ENCODE data around the gene FRMD1. TPM values are rescaled to one million over a fixed set of nuclear protein-coding genes. Genes with fewer than 3 reads are reported as not detected.

FRMD1 gene
- polyA plus RNA-seq, 3 donors, result not detected

GRCh38 chr6:168095716-168096250 lies 16.8 kb upstream of the FRMD1 start:
- Mint-ChIP-seq H3K9me3 (peaks cover 0 to 11% (median 2%) of the 10 kb centered on the region in 7 donors), H3K27me3 (ENCODE audit: low read depth in 3 of 3) (peaks cover 8 to 14% (median 13%) of the 10 kb centered on the region in 3 donors), H3K36me3 (no peaks in the 10 kb centered on the region), H3K4me3 (no peak overlapping the region), H3K4me1 (no peaks in the 10 kb centered on the region), H3K27ac (no peak overlapping the region)
- H3K27ac ChIP-seq (ENCODE audit: low read depth in 1 of 2, low read length in 2 of 2), result no peak overlapping the region
- H3K9ac ChIP-seq (ENCODE audit: insufficient read depth, low read length, poor library complexity, severe bottlenecking), result no peak overlapping the region
- 95% methylated on average over 13 of the region's 14 CpGs for WGBS (ENCODE audit: insufficient coverage)
- no peaks in the 10 kb centered on the region for H4K20me1 ChIP-seq (ENCODE audit: insufficient read depth, low read length)
- H3K9me3 ChIP-seq (replicated peaks in 1 of 2; ENCODE audit: control insufficient read depth in 1 of 2, insufficient read depth in 1 of 2, low read length in 2 of 2), result peaks cover 0 to 10% of the 10 kb centered on the region in 2 donors
- intact Hi-C loops (cut with micrococcal nuclease), result no loop called here
- H3K4me1 ChIP-seq (ENCODE audit: control insufficient read depth in 1 of 2, insufficient read depth in 2 of 2, low read length in 2 of 2), result no peaks in the 10 kb centered on the region
- no peaks in the 10 kb centered on the region for H3K79me2 ChIP-seq (ENCODE audit: insufficient read depth, low read length)
- no peak for DNase-seq
- H2AFZ ChIP-seq (ENCODE audit: insufficient read depth, low read depth, low read length, poor library complexity, severe bottlenecking), result no peak overlapping the region
- no peak overlapping the region for H3K4me2 ChIP-seq (replicated peaks; ENCODE audit: extremely low read depth, low read length, poor library complexity, severe bottlenecking)
- H3K27me3 ChIP-seq (ENCODE audit: control insufficient read depth in 2 of 2, insufficient read depth in 2 of 2, low read length in 2 of 2), result peaks cover 0 to 12% of the 10 kb centered on the region in 2 donors
- no peak for TF ChIP-seq CTCF (IDR thresholded peaks at IDR 0.05)
- no peaks in the 10 kb centered on the region for H3K36me3 ChIP-seq (replicated peaks in 1 of 2; ENCODE audit: control insufficient read depth in 1 of 2, insufficient read depth in 2 of 2, low read length in 2 of 2)
- H3K4me3 ChIP-seq (replicated peaks in 1 of 3; ENCODE audit: low read depth in 2 of 3, low read length in 3 of 3), result no peak overlapping the region

GRCh38 chr6:168095171-168095691 lies 16.2 kb upstream of the FRMD1 start:
- DNase-seq, result no peak
- no peak overlapping the region for H3K4me3 Mint-ChIP-seq

More at GRCh38 chr6:168095171-168095691, 16.2 kb upstream of the FRMD1 start:
- H3K4me1 Mint-ChIP-seq, result no peaks in the 10 kb centered on the region
- Histone ChIP-seq H2AFZ (ENCODE audit: insufficient read depth, low read depth, low read length, poor library complexity, severe bottlenecking) (no peak overlapping the region), H3K79me2 (ENCODE audit: insufficient read depth, low read length) (no peaks in the 10 kb centered on the region), H3K9ac (ENCODE audit: insufficient read depth, low read length, poor library complexity, severe bottlenecking) (no peak overlapping the region), H3K27me3 (ENCODE audit: control insufficient read depth in 2 of 2, insufficient read depth in 2 of 2, low read length in 2 of 2) (peaks cover 0 to 7% of the 10 kb centered on the region in 2 donors), H3K4me1 (ENCODE audit: control insufficient read depth in 1 of 2, insufficient read depth in 2 of 2, low read length in 2 of 2) (no peaks in the 10 kb centered on the region), H3K4me2 (replicated peaks; ENCODE audit: extremely low read depth, low read length, poor library complexity, severe bottlenecking) (no peak overlapping the region), H3K27ac (ENCODE audit: low read depth in 1 of 2, low read length in 2 of 2) (no peak overlapping the region), H3K36me3 (replicated peaks in 1 of 2; ENCODE audit: control insufficient read depth in 1 of 2, insufficient read depth in 2 of 2, low read length in 2 of 2) (no peaks in the 10 kb centered on the region), H3K9me3 (replicated peaks in 1 of 2; ENCODE audit: control insufficient read depth in 1 of 2, insufficient read depth in 1 of 2, low read length in 2 of 2) (peaks cover 0 to 10% of the 10 kb centered on the region in 2 donors), H4K20me1 (ENCODE audit: insufficient read depth, low read length) (no peaks in the 10 kb centered on the region), H3K4me3 (replicated peaks in 1 of 3; ENCODE audit: low read depth in 2 of 3, low read length in 3 of 3) (no peak overlapping the region)
- H3K36me3 Mint-ChIP-seq, result no peaks in the 10 kb centered on the region
- H3K27me3 Mint-ChIP-seq (ENCODE audit: low read depth in 3 of 3), result peaks cover 3 to 10% (median 8%) of the 10 kb centered on the region in 3 donors
- intact Hi-C loops (cut with micrococcal nuclease), result no loop called here
- peaks cover 0 to 11% (median 3%) of the 10 kb centered on the region in 7 donors for H3K9me3 Mint-ChIP-seq
- TF ChIP-seq CTCF (IDR thresholded peaks at IDR 0.05), result no peak
- 93% methylated on average over 17 of the region's 17 CpGs for WGBS (ENCODE audit: insufficient coverage)
- H3K27ac Mint-ChIP-seq, result peak overlapping the region in 1 of 7 donors; percentile 4

Measured in CD14-positive monocyte (primary cell).